Heart left ventricle (tissue), 13 donors: ENCODE data around the gene ZRANB1.

Experiments used
- CTCF ChIP-seq, 12 donors: fragments of 200-600 bp; sonication (generic) in 4 of 12; IDR thresholded peaks; one replicate each; pipeline versions ENCODE4 v1.5.0 to v1.8.0; 2018 to 2022; ENCODE audit warnings: antibody characterized with exemption in 12 of 12, mild to moderate bottlenecking in 5 of 12
- POLR2A ChIP-seq, 2 donors: fragments of 450-650 bp; IDR thresholded peaks; one replicate each; pipeline ENCODE4 v1.6.1; 2017; ENCODE audit warnings: antibody characterized with exemption in 2 of 2, mild to moderate bottlenecking in 2 of 2, moderate library complexity in 2 of 2
- donor health status: ischemic (EF 13 %, LVEDD 7.1; RV severe dilation, severe dysfunction).
- donor health status: DM: no; HTN: yes; CAD: no.
- donor health status: DM: no; HTN: no; CAD: no.
- donor health status: ischemic (EF 25% LVEDD 6.9; RV normal size, moderate dysfunction).
- donor health status: ischemic (EF 25% LVEDD 5.7; RV mildly dilated, moderate dysfunction).
- donor health status: ischemic (EF 35%, LVEDD 5.7; RV mildly dilated, moderate dysfunction).
- donor health status: nonischemic (EF 11% LVEDD 7.7; RV severe dilation, severe dysfunction).
- donor health status: DM: yes; HTN: yes; CAD: no.
- donor health status: PGD.
- donor health status: ischemic (EF 29% LVEDD 5.4; RV normal size, mild dysfunction).
- donor health status: nonischemic (EF 23%, LVEDD 6.1; RV moderate dilation, normal function).

GRCh38 chr10:125005312-125006187, 63.6 kb downstream of the ZRANB1 start:
- TF ChIP-seq CTCF (IDR thresholded peaks at IDR 0.05) (no peak), POLR2A (IDR thresholded peaks at IDR 0.05) (no peak)
